GM18505 (cell line): Measurements from ENCODE around the gene DET1.
"Not testable (repeated sequence)": the region's sequence is repeated elsewhere in the genome, so short reads cannot be mapped to it uniquely, and the experiment has no call there.

Experiments used
- ATAC-seq: cut with Tn5 transposase; IDR thresholded peaks from one replicate; pipeline ENCODE4 v1.9.1; 2021; ENCODE audit not compliant: unreplicated experiment
- POLR2A ChIP-seq: IDR thresholded peaks from 4 replicates; pipeline ENCODE4 v1.6.1; 2011; ENCODE audit warnings: borderline replicate concordance; ENCODE audit not compliant: insufficient read depth, insufficient read length; ENCODE audit errors: extremely low read depth

DET1 gene

DNA sequence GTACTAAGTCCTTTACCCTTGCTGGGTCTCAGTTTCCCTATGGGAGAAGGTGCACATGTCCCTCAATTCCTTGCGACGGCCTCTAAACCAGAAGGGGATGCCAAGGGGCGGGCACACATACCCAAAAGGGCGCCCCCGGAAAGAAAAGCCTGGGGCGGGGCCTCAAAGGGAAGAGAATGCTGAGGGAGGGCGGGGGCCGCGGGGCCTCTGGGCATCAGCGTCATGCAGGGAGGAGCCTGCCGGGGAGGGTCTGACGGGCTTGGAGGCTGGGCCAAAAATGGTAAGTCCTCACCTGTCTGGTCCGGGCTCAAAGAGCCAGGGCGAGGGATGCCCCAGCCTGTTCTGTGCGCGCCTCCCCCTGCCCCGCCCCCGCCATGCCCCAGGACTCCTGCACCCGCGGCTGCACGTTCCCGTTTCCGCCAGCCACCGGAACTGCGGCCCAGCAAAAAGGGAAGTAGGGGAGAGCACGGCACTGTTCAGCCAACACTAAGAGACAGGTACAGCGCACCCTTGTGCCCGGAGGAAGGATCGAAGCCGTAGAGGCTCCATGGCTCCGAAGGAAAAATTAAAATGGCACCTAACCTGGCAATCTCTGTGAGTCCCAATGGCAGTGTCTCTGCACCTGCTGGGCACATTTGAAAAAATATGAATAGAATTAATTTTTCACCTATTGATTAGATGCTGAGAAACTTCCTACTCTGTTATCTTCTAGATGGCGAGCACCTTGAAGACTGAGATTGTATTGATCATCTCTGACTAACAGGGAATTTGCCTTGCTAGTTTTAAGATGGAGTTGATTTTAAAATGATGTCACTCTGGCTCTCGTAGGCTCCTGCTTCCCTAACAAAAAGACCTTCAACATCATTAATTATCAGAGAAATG is at the start of gene DET1:
DET1 (minus strand) TSS at position 434 of the 882 bp plus-strand sequence. CDS start 14,976 bp downstream, outside the sequence.
- peak; percentile 98 for ATAC-seq
- TF ChIP-seq POLR2A: peak; percentile 63

DNA sequence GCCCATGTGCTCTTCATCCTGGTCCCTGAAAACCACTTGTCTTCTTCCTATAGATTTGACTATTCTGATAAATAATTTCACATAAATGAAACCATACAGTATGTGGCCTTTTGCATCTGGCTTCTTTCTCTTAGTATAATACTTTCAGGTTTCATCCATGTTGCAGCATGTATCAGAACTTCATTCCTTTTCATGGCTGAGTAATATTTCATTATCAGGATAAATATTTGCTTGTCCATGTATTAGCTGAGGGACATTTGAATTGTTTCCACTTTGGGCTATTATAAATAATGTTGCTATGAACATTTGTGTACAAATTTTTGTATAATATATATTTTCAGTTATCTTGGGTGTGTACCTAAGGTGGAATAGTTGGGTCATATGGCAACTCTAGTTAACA is 44.9 kb upstream of the DET1 start:
- TF ChIP-seq POLR2A: no peak
- no peak for ATAC-seq

DNA sequence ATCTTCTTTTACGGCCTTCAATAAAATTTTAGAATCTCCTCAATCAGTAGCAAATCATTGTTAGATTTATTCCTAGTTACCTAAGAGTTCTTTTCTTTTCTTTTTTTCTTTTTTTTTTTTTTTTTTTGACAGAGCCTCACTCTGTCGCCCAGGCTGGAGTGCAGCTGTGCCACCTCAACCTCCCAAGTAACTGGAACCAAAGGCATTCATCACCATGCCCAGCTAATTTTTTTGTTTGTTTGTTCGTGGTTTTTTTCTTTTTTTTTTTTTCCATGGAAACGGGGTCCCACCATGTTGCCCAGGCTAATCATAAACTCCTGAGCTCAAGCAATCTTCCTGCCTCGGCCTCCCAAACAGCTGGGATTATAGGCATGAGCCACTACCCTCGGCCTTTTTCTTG is 44.3 kb upstream of the DET1 start:
- TF ChIP-seq POLR2A: no peak
- no peak for ATAC-seq

- no peak for TF ChIP-seq POLR2A
- ATAC-seq: no peak
Observed at GRCh38 chr15:88586401-88587162, 40.1 kb upstream of the DET1 start.

GRCh38 chr15:88580532-88580931 is 34.1 kb upstream of the DET1 start:
- TF ChIP-seq POLR2A: no peak
- no peak for ATAC-seq

DNA sequence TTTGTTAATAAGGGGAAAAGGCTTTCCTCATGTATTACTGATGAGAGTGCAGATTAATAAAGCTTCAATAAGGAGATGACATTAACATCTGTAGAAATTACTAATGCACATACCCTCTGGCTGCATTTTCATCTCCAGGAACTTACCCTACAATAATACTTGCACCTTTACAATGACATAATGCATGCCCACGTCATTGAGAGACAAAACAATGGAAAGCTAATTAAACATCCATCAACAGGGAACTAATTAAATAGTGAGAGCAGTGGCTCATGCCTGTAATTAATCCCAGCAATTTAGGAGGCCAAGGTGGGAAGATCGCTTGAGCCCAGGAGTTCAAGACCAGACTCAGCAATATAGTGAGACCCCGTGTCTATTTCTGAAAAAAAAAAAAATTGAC is 32.8 kb upstream of the DET1 start:
- TF ChIP-seq POLR2A: no peak
- ATAC-seq: no peak

- no peak for ATAC-seq
- no peak for TF ChIP-seq POLR2A
Observed at GRCh38 chr15:88574655-88575054, 28.2 kb upstream of the DET1 start.

DNA sequence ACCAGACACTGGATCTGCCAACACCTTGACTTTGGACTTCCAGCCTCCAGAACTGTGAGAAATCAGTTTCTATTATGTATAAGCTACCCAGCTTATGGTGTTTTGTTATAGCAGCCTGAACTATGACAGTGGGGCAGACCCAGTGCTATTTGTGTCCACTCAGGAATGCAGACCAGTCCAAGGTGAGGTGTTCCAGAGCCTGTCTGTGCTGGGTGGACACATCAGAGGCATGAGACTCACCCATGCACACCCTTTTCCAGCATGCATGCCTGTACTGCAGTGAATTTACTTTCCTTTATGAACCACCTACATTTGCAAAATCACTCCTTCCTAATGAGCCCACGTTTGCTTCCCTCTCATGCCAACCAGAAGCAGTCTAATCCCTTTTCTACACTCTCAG is 27.6 kb upstream of the DET1 start:
- no peak for TF ChIP-seq POLR2A
- no peak for ATAC-seq

GRCh38 chr15:88571852-88572259 is 25.4 kb upstream of the DET1 start:
- no peak for TF ChIP-seq POLR2A
- ATAC-seq: no peak

GRCh38 chr15:88571153-88571851 is 24.8 kb upstream of the DET1 start:
- TF ChIP-seq POLR2A: no peak
- no peak for ATAC-seq

DNA sequence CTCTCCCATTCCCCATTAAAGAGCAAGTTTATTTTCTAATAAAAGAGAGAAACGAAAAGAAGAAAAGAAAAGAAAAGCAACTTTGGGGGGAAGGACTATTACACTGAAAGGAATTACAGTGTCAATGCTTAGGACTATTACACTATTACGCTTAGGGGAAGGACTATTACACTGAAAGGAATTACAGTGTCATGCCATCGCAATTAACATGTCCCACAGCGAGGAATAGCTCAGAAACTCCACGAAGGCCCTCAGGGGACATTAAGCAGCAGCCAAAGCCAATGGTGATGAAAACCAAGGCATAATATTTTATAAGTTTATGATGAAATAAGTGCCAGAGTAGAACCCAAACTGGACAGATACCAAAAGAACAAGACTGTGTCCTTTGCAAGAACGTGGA is 22.1 kb upstream of the DET1 start:
- ATAC-seq: no peak
- no peak for TF ChIP-seq POLR2A

- ATAC-seq: no peak
- no peak for TF ChIP-seq POLR2A
Observed at GRCh38 chr15:88564741-88565140, 18.3 kb upstream of the DET1 start.

GRCh38 chr15:88563638-88564037 is 17.2 kb upstream of the DET1 start:
- ATAC-seq: no peak
- TF ChIP-seq POLR2A: no peak

DNA sequence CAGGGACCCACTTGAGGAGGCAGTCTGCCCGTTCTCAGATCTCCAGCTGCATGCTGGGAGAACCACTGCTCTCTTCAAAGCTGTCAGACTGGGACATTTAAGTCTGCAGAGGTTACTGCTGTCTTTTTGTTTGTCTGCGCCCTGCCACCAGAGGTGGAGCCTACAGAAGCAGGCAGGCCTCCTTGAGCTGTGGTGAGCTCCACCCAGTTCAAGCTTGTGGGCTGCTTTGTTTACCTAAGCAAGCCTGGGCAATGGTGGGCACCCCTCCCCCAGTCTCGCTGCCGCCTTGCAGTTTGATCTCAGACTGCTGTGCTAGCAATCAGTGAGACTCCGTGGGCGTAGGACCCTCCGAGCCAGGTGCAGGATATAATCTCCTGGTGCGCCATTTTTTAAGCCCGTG is 13.1 kb upstream of the DET1 start:
- ATAC-seq: not testable (repeated sequence)

DNA sequence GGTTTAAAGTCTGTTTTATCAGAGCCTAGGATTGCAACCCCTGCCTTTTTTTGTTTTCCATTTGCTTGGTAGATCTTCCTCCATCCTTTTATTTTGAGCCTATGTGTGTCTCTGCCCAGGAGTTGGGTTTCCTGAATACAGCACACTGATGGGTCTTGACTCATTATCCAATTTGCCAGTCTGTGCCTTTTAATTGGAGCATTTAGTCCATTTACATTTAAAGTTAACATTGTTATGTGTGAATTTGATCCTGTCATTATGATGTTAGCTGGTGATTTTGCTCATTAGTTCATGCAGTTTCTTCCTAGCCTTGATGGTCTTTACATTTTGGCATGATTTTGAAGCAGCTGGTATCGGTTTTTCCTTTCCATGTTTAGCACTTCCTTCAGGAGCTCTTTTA is 11.5 kb upstream of the DET1 start:
- ATAC-seq: not testable (repeated sequence)

- ATAC-seq: not testable (repeated sequence)
Observed at GRCh38 chr15:88548009-88548408, 1.5 kb upstream of the DET1 start.

DNA sequence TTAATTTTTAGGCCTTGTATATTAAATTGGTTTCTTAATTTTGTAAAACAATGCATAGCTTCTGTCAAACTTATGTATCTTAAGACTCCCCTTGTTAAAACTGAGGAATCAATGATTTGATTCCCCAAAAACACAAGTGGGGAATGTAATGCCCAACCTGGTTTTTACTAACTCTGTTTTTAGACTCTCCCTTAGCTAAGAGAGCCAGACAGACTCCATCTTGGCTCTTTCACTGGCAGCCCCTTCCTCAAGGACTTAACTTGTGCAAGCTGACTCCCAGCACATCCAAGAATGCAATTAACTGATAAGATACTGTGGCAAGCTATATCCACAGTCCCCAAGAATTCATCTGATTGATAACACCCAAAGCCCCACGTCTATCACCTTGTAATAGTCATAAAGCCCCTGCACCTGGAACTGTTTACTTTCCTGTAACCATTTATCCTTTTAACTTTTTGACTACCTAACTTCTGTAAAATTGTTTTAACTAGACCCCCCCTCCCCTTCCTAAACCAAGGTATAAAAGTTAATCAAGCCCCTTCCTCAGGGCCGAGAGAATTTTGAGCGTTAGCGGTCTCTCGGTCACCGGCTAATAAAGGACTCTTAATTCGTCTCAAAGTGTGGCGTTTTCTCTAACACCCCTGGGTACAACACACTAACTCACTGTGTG is 768 bp downstream of the DET1 start:
- ATAC-seq: not testable (repeated sequence)
